Activated CD4-positive, alpha-beta memory T cell treated with anti-CD3 and anti-CD28 coated beads for 36 hours (primary cell): Measurements from ENCODE around the gene CNOT2. TPM values are rescaled to one million over a fixed set of nuclear protein-coding genes. Genes with fewer than 3 reads are reported as not detected.
A peak's percentile ranks its signal among the peaks of the same experiment; 100 is the strongest.

Experiments
- CTCF ChIA-PET: fragments of 350-600 bp; sonication (Branson Sonifier 250); formaldehyde crosslinking; loops from one replicate; lab custom pipeline; 2021; ENCODE audit warnings: antibody characterized with exemption, inconsistent platforms; lab: Charles Lee
- POLR2A ChIA-PET: fragments of 350-600 bp; sonication (Branson Sonifier 250); formaldehyde crosslinking; loops from one replicate; lab custom pipeline; 2021; ENCODE audit warnings: antibody characterized with exemption; lab: Charles Lee
- DNase-seq: peaks from one replicate; pipeline ENCODE4 v3.0.0-alpha.2; 2020
- H3K27ac Mint-ChIP-seq: one replicate; pipeline ENCODE4 v1.8.0; 2021; ENCODE audit warnings: mixed read lengths
- H3K27me3 Mint-ChIP-seq: one replicate; pipeline ENCODE4 v1.8.0; 2021; ENCODE audit warnings: mixed read lengths
- H3K36me3 Mint-ChIP-seq: one replicate; pipeline ENCODE4 v1.8.0; 2021; ENCODE audit warnings: mixed read lengths
- H3K4me1 Mint-ChIP-seq: one replicate; pipeline ENCODE4 v1.8.0; 2021; ENCODE audit warnings: low read depth, mixed read lengths
- H3K4me3 Mint-ChIP-seq: one replicate; pipeline ENCODE4 v1.8.0; 2021; ENCODE audit warnings: mild to moderate bottlenecking, mixed read lengths
- H3K9me3 Mint-ChIP-seq: one replicate; pipeline ENCODE4 v1.8.0; 2021; ENCODE audit warnings: mixed read lengths
- intact Hi-C: fragments of 100-400 bp; cut with micrococcal nuclease; formaldehyde crosslinking; loops from one replicate; pipeline ENCODE4 v1.15.1; 2023
- total RNA-seq, 2 experiments: library from RNA; stranded (reverse); gene quantifications; one replicate each; pipeline ENCODE4 v1.2.3, GENCODE V29; 2021

CNOT2 gene
- total RNA-seq, 2 experiments from 2014 or later = 58.4 to 58.5 TPM

DNA sequence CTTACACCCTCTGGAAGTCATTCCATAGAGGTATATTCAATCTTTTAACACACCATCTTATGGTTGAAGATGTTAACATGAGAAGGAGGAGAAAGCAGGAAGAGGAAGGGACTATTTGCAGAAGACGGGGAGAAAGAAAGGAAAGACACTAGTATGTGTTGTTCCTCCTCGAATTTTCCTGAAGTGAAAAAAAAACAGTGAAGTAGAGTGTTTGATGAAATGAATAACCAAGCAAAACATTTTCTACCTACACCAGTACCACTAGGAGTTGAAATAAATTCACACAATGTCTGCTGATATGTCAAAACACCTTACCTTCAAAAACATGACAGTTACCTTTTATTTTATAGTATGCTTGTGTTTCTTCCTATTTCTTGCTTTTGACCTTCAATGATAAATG, 1.4 kb upstream of the CNOT2 start:
- intact Hi-C loops = loop anchor here (2.0 to 10.0 kb wide), 8 partner anchors 65 to 1593 kb away; partner anchors contain the start of genes CCT2, CPSF6, RAB21 and RAB3IP
- POLR2A ChIA-PET = interaction anchor here (1.0 kb wide), 1 partner anchor 15 kb away, joined by 3 read pairs; no protein-coding TSS in a partner anchor
- CTCF ChIA-PET = interaction anchor here (1.3 kb wide), 1 partner anchor 124 kb away, joined by 4 read pairs; the partner anchor contains the start of gene KCNMB4
- H3K4me3 Mint-ChIP-seq = peak overlapping the region; percentile 99
- H3K36me3 Mint-ChIP-seq = peaks cover 46% of the 10 kb centered on the region
- peak overlapping the region; percentile 100 for H3K27ac Mint-ChIP-seq
- no peaks in the 10 kb centered on the region for H3K27me3 Mint-ChIP-seq
- H3K9me3 Mint-ChIP-seq = no peaks in the 10 kb centered on the region
- peaks cover 44% of the 10 kb centered on the region for H3K4me1 Mint-ChIP-seq
- no peak for DNase-seq

- CTCF ChIA-PET = no interaction called here
- peak overlapping the region; percentile 99 for H3K4me3 Mint-ChIP-seq
- H3K9me3 Mint-ChIP-seq = no peaks in the 10 kb centered on the region
- peak overlapping the region; percentile 100 for H3K27ac Mint-ChIP-seq
- POLR2A ChIA-PET = interaction anchor here (1.5 kb wide), 1 partner anchor 31 kb away, joined by 4 read pairs; no protein-coding TSS in a partner anchor
- intact Hi-C loops = loop anchor here (1.0 to 10.0 kb wide), 10 partner anchors 24 to 1591 kb away; partner anchors contain the start of genes CCT2, CPSF6, KCNMB4 and RAB21
- peaks cover 47% of the 10 kb centered on the region for H3K36me3 Mint-ChIP-seq
- H3K4me1 Mint-ChIP-seq = peaks cover 63% of the 10 kb centered on the region
- no peaks in the 10 kb centered on the region for H3K27me3 Mint-ChIP-seq
- DNase-seq = peak; percentile 79
Observed at GRCh38 chr12:70243510-70244371, 508 bp downstream of the CNOT2 start.

DNA sequence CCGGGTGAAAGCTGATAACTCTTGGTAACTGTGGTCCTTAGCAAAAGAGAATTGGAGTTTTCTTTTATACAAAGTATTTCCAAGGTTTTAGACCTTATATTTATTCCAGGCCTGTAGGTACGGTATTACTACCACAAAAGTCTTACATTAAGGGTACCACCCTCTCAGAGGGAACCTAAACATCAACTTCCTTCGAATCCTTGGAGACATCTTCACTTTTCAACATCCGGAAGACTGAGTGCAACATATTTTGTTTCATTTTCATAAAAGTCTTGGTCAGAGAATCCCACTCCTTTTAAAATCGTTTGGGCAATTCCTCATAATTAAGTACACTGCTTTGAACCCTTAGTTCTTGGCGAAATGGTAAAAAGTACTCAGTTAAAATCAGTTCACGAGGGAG, 1.2 kb downstream of the CNOT2 start:
- CTCF ChIA-PET = no interaction called here
- H3K36me3 Mint-ChIP-seq = peaks cover 44% of the 10 kb centered on the region

DNA sequence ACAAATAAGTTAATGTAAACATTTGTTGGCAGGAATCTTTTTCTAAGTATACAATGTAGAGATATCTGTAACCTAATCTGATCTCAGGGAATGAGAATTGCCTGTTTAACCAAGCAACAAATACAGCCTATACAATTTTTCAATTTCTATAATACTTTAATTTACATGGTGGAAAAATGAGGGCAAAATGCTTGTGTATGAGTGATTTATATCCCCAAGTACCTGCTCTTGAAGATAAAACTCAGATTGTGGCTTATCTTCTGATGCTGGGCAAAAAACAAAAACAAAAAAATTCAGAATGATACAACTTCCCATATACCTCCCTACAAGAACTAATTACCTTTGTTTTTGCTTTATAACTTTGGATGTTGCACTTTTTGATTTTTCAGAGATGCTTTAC, 2.2 kb downstream of the CNOT2 start:
- Mint-ChIP-seq H3K36me3 (peaks cover 36% of the 10 kb centered on the region), H3K4me1 (peaks cover 71% of the 10 kb centered on the region), H3K27ac (no peak overlapping the region), H3K27me3 (no peaks in the 10 kb centered on the region), H3K4me3 (no peak overlapping the region), H3K9me3 (no peaks in the 10 kb centered on the region)
- DNase-seq = no peak
- ChIA-PET CTCF (no interaction called here), POLR2A (no interaction called here)
- intact Hi-C loops = loop anchor here (10.0 kb wide), 3 partner anchors 661 to 1589 kb away; partner anchors contain the start of genes CCT2, RAB21 and TBC1D15

More for the DNA sequence above, 1.2 kb downstream of the CNOT2 start:
- H3K9me3 Mint-ChIP-seq = no peaks in the 10 kb centered on the region
- peak overlapping the region; percentile 100 for H3K27ac Mint-ChIP-seq
- peak overlapping the region; percentile 99 for H3K4me3 Mint-ChIP-seq
- H3K4me1 Mint-ChIP-seq = peaks cover 68% of the 10 kb centered on the region
- POLR2A ChIA-PET = interaction anchor here (1.5 kb wide), 1 partner anchor 30 kb away, joined by 4 read pairs; no protein-coding TSS in a partner anchor
- intact Hi-C loops = loop anchor here (5.0 to 10.0 kb wide), 4 partner anchors 63 to 1590 kb away; partner anchors contain the start of genes CCT2, RAB21 and TBC1D15
- no peaks in the 10 kb centered on the region for H3K27me3 Mint-ChIP-seq
- DNase-seq = no peak

- H3K27me3 Mint-ChIP-seq = no peaks in the 10 kb centered on the region
- H3K4me3 Mint-ChIP-seq = no peak overlapping the region
- peaks cover 72% of the 10 kb centered on the region for H3K4me1 Mint-ChIP-seq
- H3K36me3 Mint-ChIP-seq = peaks cover 29% of the 10 kb centered on the region
- H3K27ac Mint-ChIP-seq = peak overlapping the region; percentile 31
- H3K9me3 Mint-ChIP-seq = no peaks in the 10 kb centered on the region
- intact Hi-C loops = loop anchor here (10.0 kb wide), 3 partner anchors 662 to 1588 kb away; partner anchors contain the start of genes CCT2, RAB21 and TBC1D15
- DNase-seq = no peak
- ChIA-PET POLR2A (no interaction called here), CTCF (no interaction called here)
Observed at GRCh38 chr12:70246580-70246979, 3.3 kb downstream of the CNOT2 start.

DNA sequence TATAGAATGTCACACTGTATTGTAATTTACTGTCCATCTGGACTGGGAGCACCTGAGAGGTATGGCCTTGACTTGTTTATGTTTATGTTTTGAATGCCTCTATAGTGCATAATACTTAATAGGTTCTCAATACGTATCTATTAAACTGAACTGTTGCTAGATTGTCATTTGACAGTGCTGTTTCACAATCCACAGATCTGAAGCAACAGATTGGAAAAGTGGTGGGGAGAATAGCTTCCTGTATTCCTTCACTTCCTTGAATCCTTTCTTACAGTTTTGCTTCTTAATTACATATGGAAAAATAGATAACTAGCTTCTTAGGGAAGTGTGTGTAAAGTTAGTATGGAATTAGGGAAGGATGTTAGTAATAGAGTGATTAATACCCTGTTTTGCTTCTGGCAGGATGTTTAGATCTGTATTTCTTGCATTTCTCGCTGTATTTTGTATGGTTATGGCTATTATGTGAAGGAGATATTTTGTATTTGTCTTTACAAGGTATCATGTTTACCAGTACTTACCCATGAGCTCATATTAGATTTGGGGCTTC, 4.5 kb downstream of the CNOT2 start:
- Mint-ChIP-seq H3K9me3 (no peaks in the 10 kb centered on the region), H3K36me3 (peaks cover 24% of the 10 kb centered on the region), H3K27ac (no peak overlapping the region), H3K27me3 (no peaks in the 10 kb centered on the region), H3K4me1 (peaks cover 67% of the 10 kb centered on the region), H3K4me3 (no peak overlapping the region)
- no peak for DNase-seq
- CTCF ChIA-PET = no interaction called here
- intact Hi-C loops = loop anchor here (10.0 kb wide), 3 partner anchors 663 to 1587 kb away; partner anchors contain the start of genes CCT2, RAB21 and TBC1D15
- POLR2A ChIA-PET = no interaction called here

DNA sequence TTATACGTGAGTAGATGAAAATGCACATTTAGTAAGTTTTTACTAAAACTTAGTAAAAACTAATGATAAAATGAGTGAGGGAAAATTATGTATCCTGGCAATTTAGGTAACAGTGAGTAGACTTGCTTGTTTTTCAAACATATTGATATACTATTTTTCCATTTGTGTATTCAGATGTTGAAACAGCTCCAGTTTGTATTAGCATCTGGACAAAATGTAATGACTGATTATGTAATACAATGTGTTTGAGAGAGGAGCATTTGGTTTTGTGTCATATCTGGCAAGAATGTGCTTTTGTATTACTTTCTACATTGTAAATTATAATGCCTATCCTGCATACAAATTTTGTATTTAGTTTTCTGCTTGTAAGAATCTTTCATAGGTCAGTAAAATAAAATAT, 5.6 kb downstream of the CNOT2 start:
- H3K27me3 Mint-ChIP-seq = no peaks in the 10 kb centered on the region
- peaks cover 20% of the 10 kb centered on the region for H3K36me3 Mint-ChIP-seq
- no peak for DNase-seq
- no peaks in the 10 kb centered on the region for H3K9me3 Mint-ChIP-seq
- CTCF ChIA-PET = no interaction called here
- no peak overlapping the region for H3K27ac Mint-ChIP-seq
- intact Hi-C loops = loop anchor here (10.0 kb wide), 3 partner anchors 664 to 1586 kb away; partner anchors contain the start of genes CCT2, RAB21 and TBC1D15
- peaks cover 76% of the 10 kb centered on the region for H3K4me1 Mint-ChIP-seq
- POLR2A ChIA-PET = no interaction called here
- H3K4me3 Mint-ChIP-seq = no peak overlapping the region

DNA sequence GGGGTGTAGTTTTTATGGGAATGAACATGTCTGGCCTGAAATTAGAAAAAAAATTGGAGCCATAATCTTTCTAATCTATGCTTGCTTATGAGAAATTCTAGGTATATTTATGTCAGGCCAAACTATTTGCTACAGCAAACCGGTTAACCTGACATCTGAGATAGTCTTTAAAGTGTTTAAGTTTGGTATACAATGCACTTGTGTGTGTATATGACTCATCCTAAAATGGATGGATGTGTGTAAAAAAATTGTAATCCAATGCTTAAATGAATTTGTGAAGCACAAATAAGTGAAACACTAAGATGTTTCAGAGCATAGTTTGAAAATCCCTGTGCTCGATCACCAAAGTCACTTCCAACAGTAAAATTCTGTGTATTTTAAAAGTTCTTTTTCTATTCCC, 6.7 kb downstream of the CNOT2 start:
- ChIA-PET CTCF (no interaction called here), POLR2A (no interaction called here)
- no peak overlapping the region for H3K27ac Mint-ChIP-seq
- peaks cover 10% of the 10 kb centered on the region for H3K36me3 Mint-ChIP-seq
- H3K4me3 Mint-ChIP-seq = no peak overlapping the region
- no peak for DNase-seq
- intact Hi-C loops = loop anchor here (2.0 to 10.0 kb wide), 4 partner anchors 17 to 1585 kb away; partner anchors contain the start of genes CCT2, RAB21 and TBC1D15
- peaks cover 79% of the 10 kb centered on the region for H3K4me1 Mint-ChIP-seq
- no peaks in the 10 kb centered on the region for H3K9me3 Mint-ChIP-seq
- H3K27me3 Mint-ChIP-seq = no peaks in the 10 kb centered on the region

DNA sequence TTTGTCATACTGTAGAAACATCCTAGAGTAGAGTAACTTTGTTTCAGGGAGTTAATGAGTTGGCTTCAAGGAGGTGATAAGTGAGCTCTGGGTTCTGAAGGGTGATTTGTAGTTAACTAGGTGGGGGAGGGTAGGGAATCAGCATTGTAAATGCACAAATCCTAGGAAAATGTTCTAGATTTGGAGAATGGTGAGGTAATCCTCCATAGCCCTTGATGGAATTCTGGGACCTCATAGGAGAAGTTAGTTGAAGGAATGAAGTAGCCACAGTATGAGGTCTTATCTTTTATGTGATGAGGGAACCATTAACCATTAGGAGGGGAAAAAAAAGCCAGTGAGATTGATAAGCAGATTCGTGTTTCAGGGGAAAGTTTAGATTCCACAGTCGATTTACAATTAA, 8.0 kb downstream of the CNOT2 start:
- peaks cover 81% of the 10 kb centered on the region for H3K4me1 Mint-ChIP-seq
- no peak overlapping the region for H3K4me3 Mint-ChIP-seq
- H3K36me3 Mint-ChIP-seq = peaks cover 10% of the 10 kb centered on the region
- no peak for DNase-seq
- ChIA-PET CTCF (no interaction called here), POLR2A (no interaction called here)
- intact Hi-C loops = loop anchor here (2.0 kb wide), 1 partner anchor 16 kb away; no protein-coding TSS in a partner anchor
- H3K27ac Mint-ChIP-seq = no peak overlapping the region
- no peaks in the 10 kb centered on the region for H3K27me3 Mint-ChIP-seq
- no peaks in the 10 kb centered on the region for H3K9me3 Mint-ChIP-seq

DNA sequence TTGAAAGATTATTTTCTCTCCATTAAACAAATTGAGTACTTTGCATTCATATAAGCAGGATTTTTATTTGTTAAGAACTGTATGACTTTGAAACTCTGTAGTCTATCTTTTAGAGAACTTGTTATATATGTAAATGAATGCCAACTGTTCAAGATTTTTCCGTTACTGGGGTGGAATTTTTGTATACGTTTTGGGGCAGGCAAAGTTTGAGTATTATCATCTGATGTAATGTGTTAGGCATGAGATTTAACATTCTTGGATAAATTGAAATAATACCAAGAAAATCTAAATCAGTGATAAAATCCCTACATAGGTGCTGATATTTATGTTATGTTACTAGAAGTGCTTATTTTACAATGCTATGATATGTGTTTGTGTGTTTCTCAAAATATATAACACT, 8.4 kb downstream of the CNOT2 start:
- peaks cover 10% of the 10 kb centered on the region for H3K36me3 Mint-ChIP-seq
- H3K27me3 Mint-ChIP-seq = no peaks in the 10 kb centered on the region
- CTCF ChIA-PET = no interaction called here
- no peak overlapping the region for H3K4me3 Mint-ChIP-seq
- peaks cover 80% of the 10 kb centered on the region for H3K4me1 Mint-ChIP-seq
- H3K27ac Mint-ChIP-seq = no peak overlapping the region
- intact Hi-C loops = loop anchor here (2.0 kb wide), 1 partner anchor 15 kb away; no protein-coding TSS in a partner anchor
- H3K9me3 Mint-ChIP-seq = no peaks in the 10 kb centered on the region
- POLR2A ChIA-PET = no interaction called here
- no peak for DNase-seq

- no peaks in the 10 kb centered on the region for H3K27me3 Mint-ChIP-seq
- POLR2A ChIA-PET = no interaction called here
- H3K4me1 Mint-ChIP-seq = peaks cover 74% of the 10 kb centered on the region
- intact Hi-C loops = no loop called here
- H3K4me3 Mint-ChIP-seq = no peak overlapping the region
- no peaks in the 10 kb centered on the region for H3K9me3 Mint-ChIP-seq
- H3K36me3 Mint-ChIP-seq = peaks cover 7% of the 10 kb centered on the region
- H3K27ac Mint-ChIP-seq = no peak overlapping the region
- DNase-seq = no peak
- CTCF ChIA-PET = no interaction called here
Observed at GRCh38 chr12:70252832-70253231, 9.6 kb downstream of the CNOT2 start.

DNA sequence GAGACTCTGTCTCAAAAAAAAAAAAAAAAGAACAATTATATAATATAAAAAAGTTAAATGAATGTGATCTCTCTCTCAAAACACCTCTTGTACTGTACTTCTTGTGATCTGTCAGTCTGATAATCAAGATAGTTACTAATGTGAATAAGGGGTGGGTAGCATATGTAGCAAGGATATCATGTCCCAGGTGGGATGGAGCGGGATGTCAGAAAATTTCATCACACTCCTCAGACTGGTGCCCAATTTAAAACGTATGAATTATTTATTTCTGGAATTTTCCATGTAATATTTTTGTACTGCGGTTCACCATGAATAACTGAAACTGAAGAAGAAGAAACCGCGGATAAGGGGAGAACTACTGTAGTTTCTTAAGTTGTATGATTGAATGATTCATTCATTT, 11.0 kb downstream of the CNOT2 start:
- POLR2A ChIA-PET = no interaction called here
- H3K27me3 Mint-ChIP-seq = no peaks in the 10 kb centered on the region
- no peak overlapping the region for H3K4me3 Mint-ChIP-seq
- H3K4me1 Mint-ChIP-seq = peaks cover 71% of the 10 kb centered on the region
- no peaks in the 10 kb centered on the region for H3K9me3 Mint-ChIP-seq
- no peak overlapping the region for H3K27ac Mint-ChIP-seq
- no peak for DNase-seq
- CTCF ChIA-PET = no interaction called here
- H3K36me3 Mint-ChIP-seq = no peaks in the 10 kb centered on the region
- intact Hi-C loops = no loop called here
